H1 (cell line): ENCODE measurements around the gene PNCK. TPM values are rescaled to one million over a fixed set of nuclear protein-coding genes. Genes with fewer than 3 reads are reported as not detected.

Experiments used
- CTCF ChIA-PET: fragments of 300-600 bp; sonication (Branson Sonifier 250); formaldehyde crosslinking; loops from one replicate; lab custom pipeline; 2021; ENCODE audit not compliant: partially characterized antibody; lab: Charles Lee
- POLR2A ChIA-PET: fragments of 300-600 bp; sonication (Branson Sonifier 250); formaldehyde crosslinking; loops from one replicate; lab custom pipeline; 2021; ENCODE audit warnings: inconsistent platforms; ENCODE audit not compliant: partially characterized antibody; lab: Charles Lee
- DNase-seq, 2 experiments: peaks; one replicate each; pipeline versions ENCODE4 v3.0.0 to v3.0.0-alpha.2; 2010 to 2022; ENCODE audit warnings: low spot score in 2 of 2, low read depth in 1 of 2, mixed read lengths in 1 of 2
- FAIRE-seq: peaks from 2 replicates; lab custom pipeline; 2011; peaks lifted over from hg19 to GRCh38; lab: Jason Lieb, UNC
- H2AFZ ChIP-seq: 2 replicates; pipeline ENCODE4 v1.8.1; 2012; ENCODE audit warnings: low read length, inconsistent platforms
- H2AK5ac ChIP-seq: 2 replicates; pipeline ENCODE4 v1.6.1; 2013; ENCODE audit warnings: low read depth, low read length
- H2BK120ac ChIP-seq: replicated peaks from 2 replicates; pipeline ENCODE3; 2013; ENCODE audit warnings: low read depth, low read length, inconsistent platforms
- H2BK12ac ChIP-seq: 2 replicates; pipeline ENCODE4 v1.6.1; 2013; ENCODE audit warnings: low read depth, low read length
- H2BK15ac ChIP-seq: 2 replicates; pipeline ENCODE4 v1.6.1; 2013; ENCODE audit warnings: low read length
- H2BK20ac ChIP-seq: 2 replicates; pipeline ENCODE4 v1.6.1; 2013; ENCODE audit warnings: low read length
- H2BK5ac ChIP-seq: 2 replicates; pipeline ENCODE4 v1.6.1; 2013; ENCODE audit warnings: low read depth, low read length
- H3K14ac ChIP-seq: 2 replicates; pipeline ENCODE4 v1.6.1; 2013; ENCODE audit warnings: inconsistent platforms; ENCODE audit not compliant: insufficient read length
- H3K18ac ChIP-seq: 2 replicates; pipeline ENCODE4 v1.6.1; 2013; ENCODE audit warnings: low read length; ENCODE audit errors: extremely low read depth
- H3K23ac ChIP-seq: 2 replicates; pipeline ENCODE4 v1.6.1; 2013; ENCODE audit warnings: inconsistent platforms; ENCODE audit not compliant: insufficient read length
- H3K23me2 ChIP-seq: 2 replicates; pipeline ENCODE4 v1.6.1; 2013; ENCODE audit warnings: low read depth, low read length
- H3K27ac ChIP-seq: 2 replicates; pipeline ENCODE4 v1.6.1; 2011; ENCODE audit warnings: low read depth, low read length, inconsistent platforms
- H3K27me3 ChIP-seq, 4 experiments: replicated peaks in 1 of 4; 1 replicate in 1 of 4; 2 replicates in 3 of 4; pipeline versions ENCODE4 v1.6.1 to v1.8.1; 2011 to 2013; ENCODE audit warnings: low read length in 3 of 4, mild to moderate bottlenecking in 3 of 4, inconsistent platforms in 2 of 4, mixed read lengths in 2 of 4, moderate library complexity in 1 of 4; ENCODE audit not compliant: control insufficient read depth in 3 of 4, insufficient read depth in 3 of 4; ENCODE audit errors: extremely low read depth in 1 of 4
- H3K36me3 ChIP-seq, 4 experiments: 2 replicates each; pipeline versions ENCODE4 v1.6.1 to v1.8.1; 2011 to 2013; ENCODE audit warnings: mild to moderate bottlenecking in 4 of 4, low read length in 3 of 4, moderate library complexity in 2 of 4, control low read depth in 1 of 4, inconsistent platforms in 1 of 4; ENCODE audit not compliant: insufficient read depth in 4 of 4, control insufficient read depth in 2 of 4
- H3K4ac ChIP-seq: replicated peaks from 2 replicates; pipeline ENCODE3; 2013; ENCODE audit warnings: low read length, low read depth, mixed read lengths, inconsistent platforms; ENCODE audit not compliant: insufficient read length
- H3K4me1 ChIP-seq, 4 experiments: replicated peaks in 1 of 4; 1 replicate in 1 of 4; 2 replicates in 3 of 4; pipeline versions ENCODE4 v1.6.1 to v1.8.1; 2011 to 2013; ENCODE audit warnings: low read length in 3 of 4, inconsistent platforms in 2 of 4, mixed read lengths in 1 of 4; ENCODE audit not compliant: insufficient read depth in 4 of 4, control insufficient read depth in 3 of 4
- H3K4me2 ChIP-seq, 2 experiments: 2 replicates each; pipeline versions ENCODE4 v1.6.1 to v1.8.1; 2011 to 2013; ENCODE audit warnings: low read depth in 2 of 2, low read length in 2 of 2, control low read depth in 1 of 2, inconsistent platforms in 1 of 2, mild to moderate bottlenecking in 1 of 2; ENCODE audit not compliant: insufficient read depth in 1 of 2
- H3K4me3 ChIP-seq, 4 experiments: fragments of 200-600, 300-600 bp in 1 of 4; sonication (generic), shearing (Covaris generic), sonication (Bioruptor Twin) in 1 of 4; 2 replicates each; pipeline versions ENCODE4 v1.5.1 to v1.8.1; 2011 to 2016; ENCODE audit warnings: low read length in 4 of 4, low read depth in 3 of 4, control low read depth in 2 of 4, inconsistent platforms in 2 of 4, mild to moderate bottlenecking in 2 of 4, mixed read lengths in 1 of 4, moderate library complexity in 1 of 4; ENCODE audit not compliant: insufficient read depth in 2 of 4; ENCODE audit errors: extremely low read depth in 1 of 4
- H3K56ac ChIP-seq: replicated peaks from 2 replicates; pipeline ENCODE3; 2013; ENCODE audit warnings: low read depth, mild to moderate bottlenecking, mixed read lengths, low read length, inconsistent platforms; ENCODE audit not compliant: insufficient read length
- H3K79me1 ChIP-seq: 2 replicates; pipeline ENCODE4 v1.6.1; 2013; ENCODE audit warnings: low read depth, low read length, control low read depth
- H3K79me2 ChIP-seq, 2 experiments: 2 replicates each; pipeline versions ENCODE4 v1.6.1 to v1.8.1; 2012 to 2013; ENCODE audit warnings: low read length in 2 of 2, mild to moderate bottlenecking in 2 of 2, inconsistent platforms in 1 of 2; ENCODE audit not compliant: insufficient read depth in 2 of 2, control insufficient read depth in 1 of 2
- H3K9ac ChIP-seq, 4 experiments: replicated peaks in 1 of 4; 1 replicate in 1 of 4; 2 replicates in 3 of 4; pipeline versions ENCODE4 v1.6.1 to v1.8.1; 2011 to 2013; ENCODE audit warnings: low read depth in 3 of 4, low read length in 3 of 4, control low read depth in 2 of 4, mild to moderate bottlenecking in 2 of 4, moderate library complexity in 2 of 4, inconsistent platforms in 1 of 4; ENCODE audit errors: extremely low read depth in 1 of 4
- H3K9me3 ChIP-seq, 2 experiments: 2 replicates each; pipeline versions ENCODE4 v1.6.1 to v1.8.1; 2012 to 2013; ENCODE audit warnings: mild to moderate bottlenecking in 2 of 2, moderate library complexity in 2 of 2, control low read depth in 1 of 2, inconsistent platforms in 1 of 2, low read depth in 1 of 2, low read length in 1 of 2, mixed read lengths in 1 of 2; ENCODE audit not compliant: insufficient read depth in 2 of 2
- H4K20me1 ChIP-seq, 2 experiments: replicated peaks in 1 of 2; 2 replicates each; pipeline versions ENCODE3 to v1.8.1; 2011 to 2013; ENCODE audit warnings: inconsistent platforms in 2 of 2, low read length in 2 of 2, mild to moderate bottlenecking in 1 of 2; ENCODE audit not compliant: insufficient read depth in 2 of 2, control insufficient read depth in 1 of 2
- H4K5ac ChIP-seq: 2 replicates; pipeline ENCODE4 v1.6.1; 2013; ENCODE audit warnings: low read length, low read depth, mixed read lengths, inconsistent platforms; ENCODE audit not compliant: insufficient read length
- H4K8ac ChIP-seq: 2 replicates; pipeline ENCODE4 v1.8.0; 2013; ENCODE audit warnings: mild to moderate bottlenecking, moderate library complexity, low read length, inconsistent platforms; ENCODE audit not compliant: insufficient read depth; ENCODE audit errors: extremely low read depth
- H4K91ac ChIP-seq: replicated peaks from 2 replicates; pipeline ENCODE3; 2013; ENCODE audit warnings: low read length, mixed read lengths, inconsistent platforms; ENCODE audit not compliant: insufficient read length
- ASH2L ChIP-seq: fragments of 200-600, 300-600 bp; sonication (generic); IDR thresholded peaks from one replicate; pipeline ENCODE4 v1.7.1; 2017; ENCODE audit warnings: low read length
- BACH1 ChIP-seq: IDR thresholded peaks from 2 replicates; pipeline ENCODE4 v1.6.1; 2012; ENCODE audit warnings: low read length, improper control_type of control experiment
- CBX8 ChIP-seq: fragments of 300-800, 300-1000 bp; sonication (generic); IDR thresholded peaks from 2 replicates; pipeline ENCODE4 v1.7.1; 2016; ENCODE audit warnings: low read depth, low read length, borderline replicate concordance
- CREB1 ChIP-seq: IDR thresholded peaks from 2 replicates; pipeline ENCODE4 v1.6.1; 2012; ENCODE audit warnings: inconsistent platforms
- CTBP2 ChIP-seq: IDR thresholded peaks from 2 replicates; pipeline ENCODE4 v1.7.0; 2011; ENCODE audit warnings: borderline replicate concordance, mild to moderate bottlenecking, moderate library complexity, mixed read lengths, low read length; ENCODE audit not compliant: insufficient read depth, insufficient read length
- FOSL1 ChIP-seq: IDR thresholded peaks from 2 replicates; pipeline ENCODE4 v1.6.1; 2011; ENCODE audit warnings: mild to moderate bottlenecking, low read depth, low read length, moderate library complexity; ENCODE audit not compliant: insufficient read depth
- HDAC6 ChIP-seq: IDR thresholded peaks from one replicate; pipeline ENCODE4 v1.7.1; 2012; ENCODE audit warnings: low read depth, mild to moderate bottlenecking, inconsistent platforms, low read length, moderate library complexity
- KDM1A ChIP-seq: fragments of 200-600, 300-600 bp; sonication (generic); IDR thresholded peaks from 2 replicates; pipeline ENCODE4 v1.7.1; 2016; ENCODE audit warnings: mild to moderate bottlenecking, low read length, borderline replicate concordance
- MAFK ChIP-seq: IDR thresholded peaks from 2 replicates; pipeline ENCODE4 v1.6.1; 2012; ENCODE audit warnings: low read depth, mild to moderate bottlenecking, improper control_type of control experiment, low read length
- POLR2A ChIP-seq, 2 experiments: IDR thresholded peaks; 1 replicate in 1 of 2; 2 replicates in 1 of 2; pipeline ENCODE4 v1.6.1; 2011; ENCODE audit warnings: low read depth in 2 of 2, low read length in 2 of 2, mild to moderate bottlenecking in 2 of 2; ENCODE audit errors: control extremely low read depth in 1 of 2
- RAD21 ChIP-seq, 2 experiments: IDR thresholded peaks in 1 of 2; conservative IDR thresholded peaks in 1 of 2; 2 replicates each; pipeline ENCODE4 v1.6.1; 2011; ENCODE audit warnings: low read depth in 2 of 2, low read length in 2 of 2, improper control_type of control experiment in 1 of 2, inconsistent platforms in 1 of 2, mild to moderate bottlenecking in 1 of 2, moderate library complexity in 1 of 2
- SIN3A ChIP-seq, 2 experiments: IDR thresholded peaks in 1 of 2; conservative IDR thresholded peaks in 1 of 2; 2 replicates each; pipeline ENCODE4 v1.6.1; 2011 to 2012; ENCODE audit warnings: low read length in 2 of 2, improper control_type of control experiment in 1 of 2, low read depth in 1 of 2, mild to moderate bottlenecking in 1 of 2
- SIX5 ChIP-seq: IDR thresholded peaks from 2 replicates; pipeline ENCODE4 v1.6.1; 2011; ENCODE audit warnings: mild to moderate bottlenecking, low read depth, low read length
- TAF1 ChIP-seq: IDR thresholded peaks from 2 replicates; pipeline ENCODE4 v1.6.1; 2011; ENCODE audit warnings: mild to moderate bottlenecking, low read depth, low read length
- TCF12 ChIP-seq: IDR thresholded peaks from 2 replicates; pipeline ENCODE4 v1.6.1; 2011; ENCODE audit warnings: low read depth, mild to moderate bottlenecking, low read length
- TEAD4 ChIP-seq: IDR thresholded peaks from 2 replicates; pipeline ENCODE4 v1.6.1; 2012; ENCODE audit warnings: low read depth, low read length, inconsistent platforms, mixed read lengths
- WGBS, 2 experiments: shearing (Covaris generic) in 1 of 2; methylation state at CpG; one replicate each; pipeline versions ENCODE4 v1.1.6 to v1.1.7; 2013 to 2015; ENCODE audit warnings: low lambda C conversion rate in 2 of 2, mixed read lengths in 2 of 2, inconsistent platforms in 1 of 2, low coverage in 1 of 2, missing lambda C conversion rate in 1 of 2; ENCODE audit not compliant: insufficient replicate concordance in 2 of 2, insufficient coverage in 1 of 2, insufficient read length in 1 of 2; ENCODE audit errors: extremely low coverage in 1 of 2, missing lambda C conversion rate in 1 of 2; 5-methylcytosine and 5-hydroxymethylcytosine counted together
- polyA plus RNA-seq, 7 experiments: library from polyadenylated mRNA; depleted of rRNA in 3 of 7; stranded (reverse) in 5 of 7; unstranded in 2 of 7; fragments of >200 nt in 5 of 7; fragments of 200-250 nt in 2 of 7; gene quantifications; 1 replicate in 5 of 7; 2 replicates in 1 of 7; 4 replicates in 1 of 7; pipeline versions ENCODE4 v1.2.1 to v1.2.3, GENCODE V29; 2011 to 2013; ENCODE audit warnings: missing spikeins in 2 of 7, mixed read lengths in 2 of 7
- total RNA-seq: library from RNA; stranded (reverse); fragmentation: NEBNext Ultra II Directional; extraction: Animal tissue kit (Norgen Biotek cat#: 25700); gene quantifications from 2 replicates; pipeline ENCODE4 v1.2.1, GENCODE V29; 2021

Gene PNCK
- total and polyA plus RNA-seq, 2 of the 8 experiments (the other 6 are each of a cell fraction or from before 2014, with no cell fraction given), result 6.2 to 6.3 TPM

GRCh38 chrX:153657161-153657560 is 16.5 kb downstream of the PNCK start:
- H3K9me3 ChIP-seq, result no peaks in the 10 kb centered on the region
- no peak overlapping the region for H3K4me2 ChIP-seq
- no peak overlapping the region for H3K4ac ChIP-seq
- H2BK5ac ChIP-seq, result no peak overlapping the region
- ChIA-PET POLR2A (no interaction called here), CTCF (interaction anchor here (0.8 to 28.7 kb wide), 10 partner anchors 11 to 117 kb away, joined by 3 to 408 read pairs (median 3); partner anchors contain the start of gene DUSP9)
- H4K8ac ChIP-seq, result no peak overlapping the region
- no peak overlapping the region for H2BK15ac ChIP-seq
- no peaks in the 10 kb centered on the region for H3K23me2 ChIP-seq
- FAIRE-seq (no peak), DNase-seq (no peak)
- 96% methylated on average over 6 of the region's 9 CpGs; no CpG with 5 or more reads in 1 of the 2 experiments for whole genome bisulfite sequencing, 2 experiments
- no peaks in the 10 kb centered on the region for H3K4me1 ChIP-seq
- H2AFZ ChIP-seq, result no peak overlapping the region
- H4K20me1 ChIP-seq, result no peaks in the 10 kb centered on the region
- no peaks in the 10 kb centered on the region for H3K27me3 ChIP-seq
- no peak overlapping the region for H3K9ac ChIP-seq
- H2BK120ac ChIP-seq, result no peak overlapping the region
- no peak overlapping the region for H3K23ac ChIP-seq
- no peaks in the 10 kb centered on the region for H3K79me1 ChIP-seq
- H3K56ac ChIP-seq, result no peak overlapping the region
- H3K18ac ChIP-seq, result no peak overlapping the region
- no peaks in the 10 kb centered on the region for H3K36me3 ChIP-seq
- H2AK5ac ChIP-seq, result no peak overlapping the region
- H3K79me2 ChIP-seq, result no peaks in the 10 kb centered on the region
- H2BK12ac ChIP-seq, result no peak overlapping the region
- no peak overlapping the region for H3K4me3 ChIP-seq
- no peak overlapping the region for H3K27ac ChIP-seq
- H4K5ac ChIP-seq, result no peak overlapping the region
- H4K91ac ChIP-seq, result no peak overlapping the region
- no peak overlapping the region for H3K14ac ChIP-seq
- H2BK20ac ChIP-seq, result no peak overlapping the region
- TF ChIP-seq BACH1, result no peak
- no peak for TF ChIP-seq MAFK
- TF ChIP-seq RAD21 (IDR thresholded peaks at IDR 0.05 in 1 of 2, conservative IDR thresholded peaks at IDR 0.05 in 1 of 2; ENCODE audit: low read depth in 2 of 2, low read length in 2 of 2), result no peak
- TF ChIP-seq TAF1, result no peak
- TF ChIP-seq CREB1, result no peak
- no peak for TF ChIP-seq SIN3A (conservative IDR thresholded peaks at IDR 0.05 in 1 of 2, IDR thresholded peaks at IDR 0.05 in 1 of 2; ENCODE audit: low read depth in 1 of 2, low read length in 2 of 2)
- TF ChIP-seq HDAC6, result no peak
- no peak for TF ChIP-seq TCF12
- TF ChIP-seq CBX8, result no peak
- no peak for TF ChIP-seq CTBP2
- no peak for TF ChIP-seq POLR2A (IDR thresholded peaks at IDR 0.05; ENCODE audit: control extremely low read depth in 1 of 2, low read depth in 2 of 2, low read length in 2 of 2)
- TF ChIP-seq KDM1A, result no peak
- TF ChIP-seq SIX5, result no peak
- no peak for TF ChIP-seq TEAD4
- TF ChIP-seq ASH2L, result no peak
- TF ChIP-seq FOSL1, result no peak
